Measurements from ENCODE around the gene METTL18.
"Not testable (repeated sequence)": the region's sequence is repeated elsewhere in the genome, so short reads cannot be mapped to it uniquely, and the experiment has no call there.

METTL18 gene

GRCh38 chr1:169814265-169814664 lies 19.6 kb upstream of the METTL18 start:
- Histone ChIP-seq H3K79me2 (ENCODE audit: control insufficient read depth, insufficient read depth, low read length, unreplicated experiment) (no peaks in the 10 kb centered on the region), H3K4me3 (ENCODE audit: low read depth, low read length) (no peak overlapping the region), H3K36me3 (ENCODE audit: insufficient read depth, low read length) (peaks cover 23% of the 10 kb centered on the region), H3K27ac (ENCODE audit: low read depth, low read length) (no peak overlapping the region), H3K4me1 (ENCODE audit: control insufficient read depth, insufficient read depth, low read length, unreplicated experiment) (no peaks in the 10 kb centered on the region), H3K27me3 (ENCODE audit: insufficient read depth, low read length) (no peaks in the 10 kb centered on the region), H2AFZ (ENCODE audit: low read length, unreplicated experiment) (no peak overlapping the region)

GRCh38 chr1:169812131-169812530 lies 17.4 kb upstream of the METTL18 start:
- H3K27ac ChIP-seq (ENCODE audit: low read depth, low read length) = no peak overlapping the region
- no peak overlapping the region for H2AFZ ChIP-seq (ENCODE audit: low read length, unreplicated experiment)
- H3K4me3 ChIP-seq (ENCODE audit: low read depth, low read length) = no peak overlapping the region
- H3K4me1 ChIP-seq (ENCODE audit: control insufficient read depth, insufficient read depth, low read length, unreplicated experiment) = no peaks in the 10 kb centered on the region
- H3K27me3 ChIP-seq (ENCODE audit: insufficient read depth, low read length) = no peaks in the 10 kb centered on the region
- H3K36me3 ChIP-seq (ENCODE audit: insufficient read depth, low read length) = peaks cover 18% of the 10 kb centered on the region
- H3K79me2 ChIP-seq (ENCODE audit: control insufficient read depth, insufficient read depth, low read length, unreplicated experiment) = no peaks in the 10 kb centered on the region

GRCh38 chr1:169811418-169812035 lies 16.8 kb upstream of the METTL18 start:
- not testable (repeated sequence) for H3K27ac ChIP-seq (ENCODE audit: low read depth, low read length); H2AFZ ChIP-seq (ENCODE audit: low read length, unreplicated experiment); H3K4me1 ChIP-seq (ENCODE audit: control insufficient read depth, insufficient read depth, low read length, unreplicated experiment); H3K79me2 ChIP-seq (ENCODE audit: control insufficient read depth, insufficient read depth, low read length, unreplicated experiment); H3K4me3 ChIP-seq (ENCODE audit: low read depth, low read length); H3K27me3 ChIP-seq (ENCODE audit: insufficient read depth, low read length)
- H3K36me3 ChIP-seq (ENCODE audit: insufficient read depth, low read length) = peaks cover 18% of the 10 kb centered on the region

GRCh38 chr1:169809370-169810095 lies 14.8 kb upstream of the METTL18 start:
- Histone ChIP-seq H3K36me3 (ENCODE audit: insufficient read depth, low read length) (peaks cover 17% of the 10 kb centered on the region), H3K4me1 (ENCODE audit: control insufficient read depth, insufficient read depth, low read length, unreplicated experiment) (no peaks in the 10 kb centered on the region), H3K79me2 (ENCODE audit: control insufficient read depth, insufficient read depth, low read length, unreplicated experiment) (no peaks in the 10 kb centered on the region), H3K4me3 (ENCODE audit: low read depth, low read length) (no peak overlapping the region), H3K27me3 (ENCODE audit: insufficient read depth, low read length) (no peaks in the 10 kb centered on the region), H3K27ac (ENCODE audit: low read depth, low read length) (no peak overlapping the region), H2AFZ (ENCODE audit: low read length, unreplicated experiment) (no peak overlapping the region)

- Histone ChIP-seq H2AFZ (ENCODE audit: low read length, unreplicated experiment) (no peak overlapping the region), H3K4me1 (ENCODE audit: control insufficient read depth, insufficient read depth, low read length, unreplicated experiment) (no peaks in the 10 kb centered on the region)
Observed at GRCh38 chr1:169804941-169805340, 10.2 kb upstream of the METTL18 start.

GRCh38 chr1:169802888-169803287 lies 8.2 kb upstream of the METTL18 start:
- Histone ChIP-seq H3K79me2 (ENCODE audit: control insufficient read depth, insufficient read depth, low read length, unreplicated experiment) (peaks cover 8% of the 10 kb centered on the region), H3K27me3 (ENCODE audit: insufficient read depth, low read length) (no peaks in the 10 kb centered on the region), H3K36me3 (ENCODE audit: insufficient read depth, low read length) (0 out of 2 replicates have a peak, but pooled peaks cover 4% of the 10 kb centered on the region), H3K4me3 (ENCODE audit: low read depth, low read length) (no peak overlapping the region), H3K27ac (ENCODE audit: low read depth, low read length) (no peak overlapping the region), H3K4me1 (ENCODE audit: control insufficient read depth, insufficient read depth, low read length, unreplicated experiment) (no peaks in the 10 kb centered on the region), H2AFZ (ENCODE audit: low read length, unreplicated experiment) (no peak overlapping the region)

More at GRCh38 chr1:169804941-169805340, 10.2 kb upstream of the METTL18 start:
- Histone ChIP-seq H3K4me3 (ENCODE audit: low read depth, low read length) (no peak overlapping the region), H3K27me3 (ENCODE audit: insufficient read depth, low read length) (no peaks in the 10 kb centered on the region), H3K36me3 (ENCODE audit: insufficient read depth, low read length) (no peaks in the 10 kb centered on the region), H3K79me2 (ENCODE audit: control insufficient read depth, insufficient read depth, low read length, unreplicated experiment) (peaks cover 2% of the 10 kb centered on the region), H3K27ac (ENCODE audit: low read depth, low read length) (no peak overlapping the region)

GRCh38 chr1:169797281-169797680 lies 2.6 kb upstream of the METTL18 start:
- H3K36me3 ChIP-seq (ENCODE audit: insufficient read depth, low read length) = 0 out of 2 replicates have a peak, but pooled peaks cover 4% of the 10 kb centered on the region
- no peak overlapping the region for H3K27ac ChIP-seq (ENCODE audit: low read depth, low read length)
- H3K27me3 ChIP-seq (ENCODE audit: insufficient read depth, low read length) = no peaks in the 10 kb centered on the region
- H3K4me1 ChIP-seq (ENCODE audit: control insufficient read depth, insufficient read depth, low read length, unreplicated experiment) = peaks cover 8% of the 10 kb centered on the region
- H3K4me3 ChIP-seq (ENCODE audit: low read depth, low read length) = no peak overlapping the region
- peaks cover 29% of the 10 kb centered on the region for H3K79me2 ChIP-seq (ENCODE audit: control insufficient read depth, insufficient read depth, low read length, unreplicated experiment)
- no peak overlapping the region for H2AFZ ChIP-seq (ENCODE audit: low read length, unreplicated experiment)

GRCh38 chr1:169796274-169796810 lies 1.6 kb upstream of the METTL18 start:
- peaks cover 8% of the 10 kb centered on the region for H3K4me1 ChIP-seq (ENCODE audit: control insufficient read depth, insufficient read depth, low read length, unreplicated experiment)

GRCh38 chr1:169795687-169796086 lies 980 bp upstream of the METTL18 start:
- Histone ChIP-seq H3K4me1 (ENCODE audit: control insufficient read depth, insufficient read depth, low read length, unreplicated experiment) (peaks cover 8% of the 10 kb centered on the region), H3K27me3 (ENCODE audit: insufficient read depth, low read length) (no peaks in the 10 kb centered on the region), H2AFZ (ENCODE audit: low read length, unreplicated experiment) (peak overlapping the region; percentile 95), H3K36me3 (ENCODE audit: insufficient read depth, low read length) (0 out of 2 replicates have a peak, but pooled peaks cover 4% of the 10 kb centered on the region), H3K4me3 (ENCODE audit: low read depth, low read length) (peak overlapping the region; percentile 95), H3K79me2 (ENCODE audit: control insufficient read depth, insufficient read depth, low read length, unreplicated experiment) (peaks cover 29% of the 10 kb centered on the region), H3K27ac (ENCODE audit: low read depth, low read length) (no peak overlapping the region)

More at GRCh38 chr1:169796274-169796810, 1.6 kb upstream of the METTL18 start:
- Histone ChIP-seq H3K4me3 (ENCODE audit: low read depth, low read length) (peak overlapping the region; percentile 95), H2AFZ (ENCODE audit: low read length, unreplicated experiment) (no peak overlapping the region), H3K79me2 (ENCODE audit: control insufficient read depth, insufficient read depth, low read length, unreplicated experiment) (peaks cover 29% of the 10 kb centered on the region), H3K27me3 (ENCODE audit: insufficient read depth, low read length) (no peaks in the 10 kb centered on the region), H3K36me3 (ENCODE audit: insufficient read depth, low read length) (0 out of 2 replicates have a peak, but pooled peaks cover 4% of the 10 kb centered on the region), H3K27ac (ENCODE audit: low read depth, low read length) (no peak overlapping the region)

- Histone ChIP-seq H3K4me1 (ENCODE audit: control insufficient read depth, insufficient read depth, low read length, unreplicated experiment) (peaks cover 8% of the 10 kb centered on the region), H3K27me3 (ENCODE audit: insufficient read depth, low read length) (peaks cover 9% of the 10 kb centered on the region), H3K36me3 (ENCODE audit: insufficient read depth, low read length) (no peaks in the 10 kb centered on the region), H3K27ac (ENCODE audit: low read depth, low read length) (no peak overlapping the region), H2AFZ (ENCODE audit: low read length, unreplicated experiment) (peak overlapping the region; percentile 89), H3K79me2 (ENCODE audit: control insufficient read depth, insufficient read depth, low read length, unreplicated experiment) (peaks cover 22% of the 10 kb centered on the region), H3K4me3 (ENCODE audit: low read depth, low read length) (peak overlapping the region; percentile 95)
Observed at GRCh38 chr1:169793730-169794129, 977 bp downstream of the METTL18 start.

Measured in ACC112 (cell line).